ENCODE data around the gene TMC8. TPM values are rescaled to one million over a fixed set of nuclear protein-coding genes. Genes with fewer than 3 reads are reported as not detected.

Gene TMC8
- total and polyA plus RNA-seq, 2 donors (not counting 3 experiments of a cell fraction or from before 2014, with no cell fraction given), result 0.07 to 1.3 TPM

DNA sequence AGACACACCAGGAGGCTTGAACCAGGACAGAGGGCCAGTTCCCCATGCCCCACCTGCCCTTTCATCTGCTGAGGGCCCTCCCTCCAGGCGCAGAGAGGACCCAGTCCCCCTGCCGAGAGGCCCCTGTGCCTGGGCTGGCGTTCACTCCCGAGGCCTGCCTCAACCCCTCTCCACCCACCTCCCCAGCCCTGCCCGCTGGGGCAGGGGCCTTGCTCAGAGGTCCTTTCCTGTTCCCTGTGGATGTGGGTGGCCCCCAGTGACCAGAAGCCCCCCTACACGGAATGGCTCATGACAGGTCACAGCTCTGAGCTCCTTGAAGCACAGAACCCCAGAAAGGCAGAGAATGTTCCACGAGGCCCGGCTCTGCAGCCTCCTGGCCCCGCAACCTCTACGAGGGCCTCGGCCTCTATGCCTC, 8.8 kb upstream of the TMC8 start:
- FAIRE-seq (no peak), DNase-seq (ENCODE audit: low read depth, low spot score) (no peak)
- no TSS peak for BruUV-seq (replicated peaks)
- H3K9me3 ChIP-seq (replicated peaks; ENCODE audit: control insufficient read depth, insufficient read depth, low read length), result no peaks in the 10 kb centered on the region
- no peaks in the 10 kb centered on the region for H3K79me2 ChIP-seq (ENCODE audit: control insufficient read depth, insufficient read depth, low read length)
- CTCF ChIA-PET, result interaction anchor here (2.1 to 4.8 kb wide), 2 partner anchors 9 to 55 kb away, joined by 5 to 17 read pairs; no protein-coding TSS in a partner anchor
- H3K27me3 ChIP-seq (ENCODE audit: control insufficient read depth in 2 of 2, insufficient read depth in 2 of 2, low read length in 2 of 2), result no peaks in the 10 kb centered on the region
- H4K20me1 ChIP-seq (replicated peaks; ENCODE audit: control insufficient read depth, extremely low read depth, insufficient read depth, low read length), result no peaks in the 10 kb centered on the region
- H3K36me3 ChIP-seq (ENCODE audit: control insufficient read depth in 2 of 2, extremely low read depth in 1 of 2, insufficient read depth in 2 of 2, low read length in 2 of 2), result peaks cover 0 to 14% of the 10 kb centered on the region in 2 experiments
- dilution Hi-C loops (cut with MboI; ENCODE audit: extremely low pct_ligation_motif_present, low sequenced_read_pairs), result no loop called here
- H3K27ac ChIP-seq (ENCODE audit: insufficient read depth, low read depth, low read length), result no peak overlapping the region
- no peaks in the 10 kb centered on the region for H3K4me1 ChIP-seq (ENCODE audit: control insufficient read depth, extremely low read depth, insufficient read depth, low read length)
- no peaks in the 10 kb centered on the region for H3K9me1 ChIP-seq (replicated peaks; ENCODE audit: control insufficient read depth, extremely low read depth, insufficient read depth, low read length)
- H3K4me2 ChIP-seq (ENCODE audit: insufficient read depth, low read length), result no peak overlapping the region
- TF ChIP-seq POLR2AphosphoS5 (IDR thresholded peaks at IDR 0.05; ENCODE audit: insufficient read depth, low read depth, low read length), result no peak
- TF ChIP-seq, protein P1, sequence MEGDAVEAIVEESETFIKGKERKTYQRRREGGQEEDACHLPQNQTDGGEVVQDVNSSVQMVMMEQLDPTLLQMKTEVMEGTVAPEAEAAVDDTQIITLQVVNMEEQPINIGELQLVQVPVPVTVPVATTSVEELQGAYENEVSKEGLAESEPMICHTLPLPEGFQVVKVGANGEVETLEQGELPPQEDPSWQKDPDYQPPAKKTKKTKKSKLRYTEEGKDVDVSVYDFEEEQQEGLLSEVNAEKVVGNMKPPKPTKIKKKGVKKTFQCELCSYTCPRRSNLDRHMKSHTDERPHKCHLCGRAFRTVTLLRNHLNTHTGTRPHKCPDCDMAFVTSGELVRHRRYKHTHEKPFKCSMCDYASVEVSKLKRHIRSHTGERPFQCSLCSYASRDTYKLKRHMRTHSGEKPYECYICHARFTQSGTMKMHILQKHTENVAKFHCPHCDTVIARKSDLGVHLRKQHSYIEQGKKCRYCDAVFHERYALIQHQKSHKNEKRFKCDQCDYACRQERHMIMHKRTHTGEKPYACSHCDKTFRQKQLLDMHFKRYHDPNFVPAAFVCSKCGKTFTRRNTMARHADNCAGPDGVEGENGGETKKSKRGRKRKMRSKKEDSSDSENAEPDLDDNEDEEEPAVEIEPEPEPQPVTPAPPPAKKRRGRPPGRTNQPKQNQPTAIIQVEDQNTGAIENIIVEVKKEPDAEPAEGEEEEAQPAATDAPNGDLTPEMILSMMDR (IDR thresholded peaks at IDR 0.05; ENCODE audit: extremely low read depth in 1 of 2, insufficient read depth in 1 of 2, low read depth in 1 of 2, low read length in 2 of 2), result no peak
- TF ChIP-seq, protein P2, sequence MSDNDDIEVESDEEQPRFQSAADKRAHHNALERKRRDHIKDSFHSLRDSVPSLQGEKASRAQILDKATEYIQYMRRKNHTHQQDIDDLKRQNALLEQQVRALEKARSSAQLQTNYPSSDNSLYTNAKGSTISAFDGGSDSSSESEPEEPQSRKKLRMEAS (IDR thresholded peaks at IDR 0.05; ENCODE audit: insufficient read depth, insufficient read length), result no peak
- no peak for TF ChIP-seq FOS (IDR thresholded peaks at IDR 0.05; ENCODE audit: borderline replicate concordance, insufficient read depth, low read length)
- TF ChIP-seq GATA2 (IDR thresholded peaks at IDR 0.05; ENCODE audit: insufficient read depth, insufficient read length, low read depth, low read length), result no peak
- TF ChIP-seq EZH2 (IDR thresholded peaks at IDR 0.05; ENCODE audit: borderline replicate concordance, low read depth, low read length, severe bottlenecking), result no peak
- TF ChIP-seq POLR2A (IDR thresholded peaks at IDR 0.05; ENCODE audit: low read depth, low read length), result no peak
- TF ChIP-seq MYC (IDR thresholded peaks at IDR 0.05; ENCODE audit: low read depth, low read length), result no peak
- no peak for TF ChIP-seq JUN (IDR thresholded peaks at IDR 0.05; ENCODE audit: borderline replicate concordance, insufficient read depth, insufficient read length, low read depth)
- POLR2A ChIA-PET, result no interaction called here
- intact Hi-C loops (cut with micrococcal nuclease), result no loop called here
- H2AFZ ChIP-seq (ENCODE audit: low read depth, low read length), result no peak overlapping the region
- no peak overlapping the region for H3K9ac ChIP-seq (replicated peaks; ENCODE audit: extremely low read depth, insufficient read depth, low read length)
- no peak overlapping the region for H3K4me3 ChIP-seq (replicated peaks in 1 of 3; ENCODE audit: insufficient read depth in 1 of 3, low read depth in 1 of 3, low read length in 3 of 3)
